HL-60 (cell line): ENCODE measurements around the gene TTYH3.

ENCODE experiments used
- CTCF ChIP-seq: IDR thresholded peaks from one replicate; pipeline ENCODE4 v1.5.1; 2011; ENCODE audit warnings: low read length, control low read depth, inconsistent platforms; ENCODE audit not compliant: insufficient read depth
- GABPA ChIP-seq: IDR thresholded peaks from 2 replicates; pipeline ENCODE4 v1.6.1; 2012; ENCODE audit warnings: low read depth
- POLR2AphosphoS5 ChIP-seq: IDR thresholded peaks from 2 replicates; pipeline ENCODE4 v1.6.1; 2012; ENCODE audit warnings: low read depth
- SPI1 ChIP-seq: IDR thresholded peaks from 2 replicates; pipeline ENCODE4 v1.6.1; 2012; ENCODE audit warnings: low read depth, mild to moderate bottlenecking, borderline replicate concordance
- TF ChIP-seq, protein P1 (sequence below): IDR thresholded peaks from 2 replicates; pipeline ENCODE4 v1.6.1; 2012; ENCODE audit warnings: low read depth; ENCODE audit not compliant: insufficient replicate concordance

DNA sequence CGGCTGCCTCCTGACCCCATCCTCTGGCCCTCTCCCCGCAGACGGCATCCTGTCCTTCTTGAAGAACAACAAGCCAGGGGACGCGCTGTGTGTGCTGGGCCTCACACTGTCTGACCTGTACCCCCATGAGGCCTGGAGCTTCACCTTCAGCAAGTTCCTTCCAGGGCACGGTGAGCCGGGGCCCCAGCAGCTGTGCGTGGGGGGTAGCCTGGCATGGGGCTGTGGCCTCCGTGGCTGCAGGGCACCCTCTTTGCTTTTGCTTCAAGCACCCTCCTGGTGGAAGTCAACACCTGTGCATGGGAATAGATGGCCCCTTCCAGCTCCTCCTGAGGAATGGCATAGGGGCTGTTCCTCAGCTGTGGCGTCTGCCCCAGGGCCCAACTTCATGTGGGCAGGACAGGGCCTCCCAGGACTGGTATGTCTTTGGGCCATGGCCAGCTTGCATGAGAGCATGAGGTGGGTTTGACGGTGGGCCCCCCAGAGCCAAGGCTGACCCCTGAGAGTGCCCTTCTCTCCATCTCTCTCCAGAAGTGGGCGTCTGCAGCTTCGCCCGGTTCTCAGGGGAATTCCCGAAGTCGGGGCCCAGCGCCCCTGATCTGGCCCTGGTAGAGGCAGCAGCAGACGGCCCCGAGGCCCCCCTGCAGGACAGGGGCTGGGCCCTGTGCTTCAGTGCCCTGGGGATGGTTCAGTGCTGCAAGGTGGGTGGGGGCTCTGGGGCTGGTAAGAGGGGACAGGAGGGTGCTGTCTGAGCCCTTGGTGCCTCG, 76.9 kb downstream of the TTYH3 start:
- no peak for TF ChIP-seq SPI1
- TF ChIP-seq, protein P1, sequence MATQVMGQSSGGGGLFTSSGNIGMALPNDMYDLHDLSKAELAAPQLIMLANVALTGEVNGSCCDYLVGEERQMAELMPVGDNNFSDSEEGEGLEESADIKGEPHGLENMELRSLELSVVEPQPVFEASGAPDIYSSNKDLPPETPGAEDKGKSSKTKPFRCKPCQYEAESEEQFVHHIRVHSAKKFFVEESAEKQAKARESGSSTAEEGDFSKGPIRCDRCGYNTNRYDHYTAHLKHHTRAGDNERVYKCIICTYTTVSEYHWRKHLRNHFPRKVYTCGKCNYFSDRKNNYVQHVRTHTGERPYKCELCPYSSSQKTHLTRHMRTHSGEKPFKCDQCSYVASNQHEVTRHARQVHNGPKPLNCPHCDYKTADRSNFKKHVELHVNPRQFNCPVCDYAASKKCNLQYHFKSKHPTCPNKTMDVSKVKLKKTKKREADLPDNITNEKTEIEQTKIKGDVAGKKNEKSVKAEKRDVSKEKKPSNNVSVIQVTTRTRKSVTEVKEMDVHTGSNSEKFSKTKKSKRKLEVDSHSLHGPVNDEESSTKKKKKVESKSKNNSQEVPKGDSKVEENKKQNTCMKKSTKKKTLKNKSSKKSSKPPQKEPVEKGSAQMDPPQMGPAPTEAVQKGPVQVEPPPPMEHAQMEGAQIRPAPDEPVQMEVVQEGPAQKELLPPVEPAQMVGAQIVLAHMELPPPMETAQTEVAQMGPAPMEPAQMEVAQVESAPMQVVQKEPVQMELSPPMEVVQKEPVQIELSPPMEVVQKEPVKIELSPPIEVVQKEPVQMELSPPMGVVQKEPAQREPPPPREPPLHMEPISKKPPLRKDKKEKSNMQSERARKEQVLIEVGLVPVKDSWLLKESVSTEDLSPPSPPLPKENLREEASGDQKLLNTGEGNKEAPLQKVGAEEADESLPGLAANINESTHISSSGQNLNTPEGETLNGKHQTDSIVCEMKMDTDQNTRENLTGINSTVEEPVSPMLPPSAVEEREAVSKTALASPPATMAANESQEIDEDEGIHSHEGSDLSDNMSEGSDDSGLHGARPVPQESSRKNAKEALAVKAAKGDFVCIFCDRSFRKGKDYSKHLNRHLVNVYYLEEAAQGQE: no peak
- no peak for TF ChIP-seq CTCF
- TF ChIP-seq POLR2AphosphoS5: no peak
- no peak for TF ChIP-seq GABPA
